ENCODE results near the gene STPG4. TPM values are rescaled to one million over a fixed set of nuclear protein-coding genes. Genes with fewer than 3 reads are reported as not detected.
A peak's percentile ranks its signal among the peaks of the same experiment; 100 is the strongest.

Gene STPG4
- total RNA-seq, 4 donors from 2014 or later: not detected

- H3K27ac ChIP-seq: peak overlapping the region; percentile 49 to 90 (median 52)
- WGBS, 2 donors: 75 to 83% methylated on average over 9 of the region's 9 CpGs
- H3K36me3 ChIP-seq: peaks cover 0 to 32% (median 0%) of the 10 kb centered on the region in 3 donors
- TF ChIP-seq CTCF (IDR thresholded peaks at IDR 0.05) (no peak), POLR2A (IDR thresholded peaks at IDR 0.05) (no peak)
- intact Hi-C loops (cut with DNase I): no loop called here
- DNase-seq: no peak
- no peaks in the 10 kb centered on the region for H3K27me3 ChIP-seq
- H3K9me3 ChIP-seq: no peaks in the 10 kb centered on the region
- no peak overlapping the region for H3K4me3 ChIP-seq
- peaks cover 28 to 56% (median 38%) of the 10 kb centered on the region in 3 donors for H3K4me1 ChIP-seq
Observed at GRCh38 chr2:47077442-47078117, 77.5 kb downstream of the STPG4 start.

- Histone ChIP-seq H3K4me3 (no peak overlapping the region), H3K36me3 (peaks cover 0 to 39% (median 0%) of the 10 kb centered on the region in 3 donors), H3K4me1 (peaks cover 29 to 64% (median 46%) of the 10 kb centered on the region in 3 donors), H3K9me3 (no peaks in the 10 kb centered on the region), H3K27ac (peak overlapping the region; percentile 49 to 90 (median 56)), H3K27me3 (no peaks in the 10 kb centered on the region)
- no peak for DNase-seq
- intact Hi-C loops (cut with DNase I): no loop called here
- TF ChIP-seq CTCF (IDR thresholded peaks at IDR 0.05): no peak
- no peak for TF ChIP-seq POLR2A (IDR thresholded peaks at IDR 0.05)
- WGBS, 2 donors: 23 to 74% methylated on average over 3 to 10 of the region's 12 CpGs
Observed at GRCh38 chr2:47076586-47077441, 78.3 kb downstream of the STPG4 start.

GRCh38 chr2:47076126-47076506 is 79.0 kb downstream of the STPG4 start:
- intact Hi-C loops (cut with DNase I): no loop called here

GRCh38 chr2:47075361-47076125 is 79.6 kb downstream of the STPG4 start:
- peak overlapping the region; percentile 40 to 90 (median 72) for H3K27ac ChIP-seq
- 68 to 84% methylated on average over 2 to 6 of the region's 6 CpGs for WGBS, 2 donors

More at GRCh38 chr2:47076126-47076506, 79.0 kb downstream of the STPG4 start:
- peaks cover 0 to 46% (median 0%) of the 10 kb centered on the region in 3 donors for H3K36me3 ChIP-seq
- H3K27me3 ChIP-seq: no peaks in the 10 kb centered on the region
- no peaks in the 10 kb centered on the region for H3K9me3 ChIP-seq
- no peak for TF ChIP-seq CTCF (IDR thresholded peaks at IDR 0.05)
- TF ChIP-seq POLR2A (IDR thresholded peaks at IDR 0.05): no peak
- peaks cover 36 to 71% (median 53%) of the 10 kb centered on the region in 3 donors for H3K4me1 ChIP-seq
- DNase-seq: no peak
- H3K27ac ChIP-seq: peak overlapping the region; percentile 40 to 90 (median 56)
- 90 to 92% methylated on average over 7 to 8 of the region's 8 CpGs for WGBS, 2 donors
- no peak overlapping the region for H3K4me3 ChIP-seq

More at GRCh38 chr2:47075361-47076125, 79.6 kb downstream of the STPG4 start:
- intact Hi-C loops (cut with DNase I): no loop called here
- no peak for TF ChIP-seq POLR2A (IDR thresholded peaks at IDR 0.05)
- TF ChIP-seq CTCF (IDR thresholded peaks at IDR 0.05): no peak
- peaks cover 42 to 77% (median 58%) of the 10 kb centered on the region in 3 donors for H3K4me1 ChIP-seq
- DNase-seq: no peak
- no peak overlapping the region for H3K4me3 ChIP-seq
- H3K9me3 ChIP-seq: no peaks in the 10 kb centered on the region
- H3K27me3 ChIP-seq: no peaks in the 10 kb centered on the region
- peaks cover 0 to 52% (median 0%) of the 10 kb centered on the region in 3 donors for H3K36me3 ChIP-seq
